IMR-90 (cell line): ENCODE results near the gene SYVN1. TPM values are rescaled to one million over a fixed set of nuclear protein-coding genes. Genes with fewer than 3 reads are reported as not detected.
A peak's percentile ranks its signal among the peaks of the same experiment; 100 is the strongest.

ENCODE experiments used
- ATAC-seq: fragments of 200-7000 bp; cut with Tn5 transposase; 2 replicates; pipeline ENCODE4 v1.9.1; 2020; ENCODE audit warnings: low read depth, mild to moderate bottlenecking, moderate library complexity
- BruUV-seq: library from RNA; stranded (reverse); fragments of 400-500 nt; replicated peaks from 2 replicates; lab custom pipeline; 2021; lab: Mats Ljungman, UMichigan
- CTCF ChIA-PET: fragments of 300-600 bp; formaldehyde crosslinking; extraction: SDS; loops from one replicate; lab custom pipeline; 2021; ENCODE audit warnings: antibody characterized with exemption; lab: Yijun Ruan, JAX
- POLR2A ChIA-PET: fragments of 300-600 bp; sonication (Branson Sonifier 250); formaldehyde crosslinking; loops from one replicate; lab custom pipeline; 2022; ENCODE audit warnings: antibody characterized with exemption; ENCODE audit not compliant: unreplicated experiment; lab: Charles Lee
- DNase-seq: peaks from one replicate; pipeline ENCODE4 v3.0.0; 2013
- H2AFZ ChIP-seq: replicated peaks from 2 replicates; pipeline ENCODE3; 2013; ENCODE audit warnings: low read length, mild to moderate bottlenecking; ENCODE audit not compliant: poor library complexity
- H2AK5ac ChIP-seq: 2 replicates; pipeline ENCODE4 v1.6.1; 2013; ENCODE audit warnings: low read depth, low read length, inconsistent platforms
- H2AK9ac ChIP-seq: replicated peaks from 2 replicates; pipeline ENCODE3; 2013; ENCODE audit warnings: mild to moderate bottlenecking, low read depth, low read length, moderate library complexity; ENCODE audit not compliant: poor library complexity
- H2BK120ac ChIP-seq: 2 replicates; pipeline ENCODE4 v1.6.1; 2013; ENCODE audit warnings: low read depth, low read length, inconsistent platforms
- H2BK15ac ChIP-seq: 3 replicates; pipeline ENCODE4 v1.6.1; 2013; ENCODE audit warnings: low read depth, low read length, inconsistent platforms
- H2BK20ac ChIP-seq: 2 replicates; pipeline ENCODE4 v1.6.1; 2013; ENCODE audit warnings: low read depth, mild to moderate bottlenecking, inconsistent platforms, low read length, moderate library complexity
- H2BK5ac ChIP-seq: 2 replicates; pipeline ENCODE4 v1.6.1; 2013; ENCODE audit warnings: mild to moderate bottlenecking, low read depth, low read length, inconsistent platforms; ENCODE audit not compliant: poor library complexity, severe bottlenecking
- H3K14ac ChIP-seq: replicated peaks from 2 replicates; pipeline ENCODE4 v1.6.1; 2013; ENCODE audit warnings: low read depth, low read length, inconsistent platforms
- H3K18ac ChIP-seq: 2 replicates; pipeline ENCODE4 v1.6.1; 2013; ENCODE audit warnings: low read depth, low read length, control low read depth
- H3K23ac ChIP-seq: 2 replicates; pipeline ENCODE4 v1.6.1; 2013; ENCODE audit warnings: low read depth, low read length, inconsistent platforms
- H3K27ac ChIP-seq: 2 replicates; pipeline ENCODE4 v1.5.1; 2013; ENCODE audit warnings: mild to moderate bottlenecking, control low read depth, low read length; ENCODE audit not compliant: insufficient read depth
- H3K27me3 ChIP-seq: 2 replicates; pipeline ENCODE4 v1.6.1; 2013; ENCODE audit warnings: low read length; ENCODE audit not compliant: control insufficient read depth, insufficient read depth
- H3K36me3 ChIP-seq: 2 replicates; pipeline ENCODE4 v1.6.1; 2013; ENCODE audit warnings: low read length, mixed read lengths; ENCODE audit not compliant: control insufficient read depth, insufficient read depth
- H3K4ac ChIP-seq: 2 replicates; pipeline ENCODE4 v1.6.1; 2013; ENCODE audit warnings: low read depth, low read length, inconsistent platforms
- H3K4me1 ChIP-seq: 2 replicates; pipeline ENCODE4 v1.6.1; 2013; ENCODE audit warnings: low read length, mixed read lengths; ENCODE audit not compliant: control insufficient read depth, insufficient read depth
- H3K4me2 ChIP-seq: 2 replicates; pipeline ENCODE4 v1.6.1; 2013; ENCODE audit warnings: low read depth, mild to moderate bottlenecking, control low read depth, low read length, moderate library complexity
- H3K4me3 ChIP-seq: 2 replicates; pipeline ENCODE4 v1.5.1; 2013; ENCODE audit warnings: low read depth, mild to moderate bottlenecking, control low read depth, low read length, moderate library complexity; ENCODE audit not compliant: insufficient read depth
- H3K56ac ChIP-seq: 2 replicates; pipeline ENCODE4 v1.6.1; 2013; ENCODE audit warnings: low read length, inconsistent platforms; ENCODE audit not compliant: insufficient read depth; ENCODE audit errors: extremely low read depth
- H3K79me1 ChIP-seq, 2 experiments: 2 replicates each; pipeline ENCODE4 v1.6.1; 2013; ENCODE audit warnings: low read length in 2 of 2, inconsistent platforms in 1 of 2, low read depth in 1 of 2
- H3K9ac ChIP-seq: 2 replicates; pipeline ENCODE4 v1.6.1; 2013; ENCODE audit warnings: low read depth, low read length, control low read depth
- H3K9me1 ChIP-seq: 2 replicates; pipeline ENCODE4 v1.6.1; 2013; ENCODE audit warnings: low read length, inconsistent platforms; ENCODE audit not compliant: insufficient read depth
- H3K9me3 ChIP-seq: 2 replicates; pipeline ENCODE4 v1.6.1; 2013; ENCODE audit warnings: low read length; ENCODE audit not compliant: control insufficient read depth, insufficient read depth
- H4K20me1 ChIP-seq: 2 replicates; pipeline ENCODE4 v1.6.1; 2013; ENCODE audit warnings: low read length, inconsistent platforms; ENCODE audit not compliant: insufficient read depth
- H4K5ac ChIP-seq: 2 replicates; pipeline ENCODE4 v1.6.1; 2013; ENCODE audit warnings: mild to moderate bottlenecking, low read depth, low read length, control low read depth
- H4K8ac ChIP-seq, 2 experiments: 2 replicates each; pipeline ENCODE4 v1.6.1; 2013; ENCODE audit warnings: low read depth in 2 of 2, low read length in 2 of 2, control low read depth in 1 of 2, inconsistent platforms in 1 of 2
- H4K91ac ChIP-seq: 2 replicates; pipeline ENCODE4 v1.6.1; 2013; ENCODE audit warnings: low read depth, low read length, inconsistent platforms; ENCODE audit not compliant: insufficient read depth
- BHLHE40 ChIP-seq: fragments of 150-350 bp; IDR thresholded peaks from 2 replicates; pipeline ENCODE4 v1.6.1; 2016; ENCODE audit warnings: mild to moderate bottlenecking, low read depth, low read length
- CEBPB ChIP-seq: IDR thresholded peaks from 2 replicates; pipeline ENCODE4 v1.6.1; 2012; ENCODE audit warnings: low read depth, low read length, improper control_type of control experiment
- CTCF ChIP-seq: conservative IDR thresholded peaks from 2 replicates; pipeline ENCODE4 v1.5.1; 2012; ENCODE audit warnings: mild to moderate bottlenecking, low read depth, low read length, improper control_type of control experiment
- ELK1 ChIP-seq: fragments of 150-350 bp; IDR thresholded peaks from 2 replicates; pipeline ENCODE4 v1.6.1; 2016; ENCODE audit warnings: low read depth, mild to moderate bottlenecking, low read length, moderate library complexity, borderline replicate concordance
- FOS ChIP-seq: fragments of 150-350 bp; IDR thresholded peaks from 2 replicates; pipeline ENCODE4 v1.6.1; 2016; ENCODE audit warnings: low read depth, low read length
- MXI1 ChIP-seq: IDR thresholded peaks from 2 replicates; pipeline ENCODE4 v1.6.1; 2012; ENCODE audit warnings: low read depth, mild to moderate bottlenecking, low read length, moderate library complexity, borderline replicate concordance
- NFE2L2 ChIP-seq: fragments of 150-350 bp; IDR thresholded peaks from 2 replicates; pipeline ENCODE4 v1.6.1; 2016; ENCODE audit warnings: low read depth, mild to moderate bottlenecking, low read length
- RAD21 ChIP-seq: IDR thresholded peaks from 2 replicates; pipeline ENCODE4 v1.6.1; 2012; ENCODE audit warnings: low read length, improper control_type of control experiment
- RFX5 ChIP-seq: IDR thresholded peaks from 2 replicates; pipeline ENCODE4 v1.8.0; 2012; ENCODE audit warnings: low read depth, mild to moderate bottlenecking, low read length, moderate library complexity
- SMC3 ChIP-seq: fragments of 150-350 bp; IDR thresholded peaks from 2 replicates; pipeline ENCODE4 v1.6.1; 2016; ENCODE audit warnings: low read depth, mild to moderate bottlenecking, antibody characterized with exemption, low read length, moderate library complexity
- WGBS, 2 experiments: methylation state at CpG; one replicate each; pipeline versions ENCODE4 v1.1.5 to v1.1.7; 2013; ENCODE audit warnings: missing lambda C conversion rate in 2 of 2; ENCODE audit not compliant: insufficient read length in 1 of 2; ENCODE audit errors: extremely low coverage in 2 of 2; 5-methylcytosine and 5-hydroxymethylcytosine counted together
- dilution Hi-C: fragments of 300-500 bp; cut with HindIII; formaldehyde crosslinking; loops from one replicate; pipeline ENCODE4 v1.14.3; 2018; ENCODE audit warnings: low sequenced_read_pairs; ENCODE audit not compliant: unreplicated experiment
- in situ Hi-C: fragments of 300-500 bp; cut with MboI; formaldehyde crosslinking; loops from 3 replicates; pipeline ENCODE4 v1.14.3; 2019; ENCODE audit warnings: low sequenced_read_pairs, inconsistent platforms, mixed read lengths
- intact Hi-C: fragments of 100-400 bp; cut with micrococcal nuclease; formaldehyde crosslinking; loops from 2 replicates; pipeline ENCODE4 v1.10.0; 2022
- polyA plus RNA-seq, 3 experiments: library from polyadenylated mRNA; depleted of rRNA; stranded (reverse); fragments of >200 nt; gene quantifications; 2 replicates each; pipeline ENCODE4 v1.2.3, GENCODE V29; 2012; ENCODE audit warnings: low replicate concordance in 1 of 3
- total RNA-seq: library from RNA; depleted of rRNA; stranded (reverse); fragments of >200 nt; gene quantifications from 2 replicates; pipeline ENCODE4 v1.2.3, GENCODE V29; 2012

Gene SYVN1
- total and polyA plus RNA-seq, 2 of the 4 experiments (the other 2 are of a cell fraction) = 9.5 to 52.9 TPM

- TF ChIP-seq FOS (no peak), NFE2L2 (no peak), ELK1 (no peak), MXI1 (no peak), RAD21 (no peak), CTCF (no peak), SMC3 (no peak), CEBPB (no peak), BHLHE40 (no peak), RFX5 (no peak)
- H3K4me2 ChIP-seq = peak overlapping the region; percentile 93
- no CpG with 5 or more reads among the region's 18 CpGs for WGBS, 2 experiments
- ATAC-seq (no peak), DNase-seq (no peak)
- H3K36me3 ChIP-seq = peaks cover 45% of the 10 kb centered on the region
- no peak overlapping the region for H2BK20ac ChIP-seq
- H3K4me3 ChIP-seq = peak overlapping the region; percentile 63
- no peak overlapping the region for H4K91ac ChIP-seq
- H4K5ac ChIP-seq = 0 out of 2 replicates have a peak overlapping the region, but pooled peaks have one; percentile 8
- H4K8ac ChIP-seq = peak overlapping the region; percentile 12 to 43; a peak in 2 of 4 replicates
- peak overlapping the region; percentile 98 for H2AK9ac ChIP-seq
- peak overlapping the region; percentile 26 for H2AFZ ChIP-seq
- H3K14ac ChIP-seq = 0 out of 2 replicates have a peak overlapping the region, but pooled peaks have one; percentile 30
- POLR2A ChIA-PET = no interaction called here
- peaks cover 6% of the 10 kb centered on the region; the same call in 1 of the 2 replicates for H3K4me1 ChIP-seq
- in situ Hi-C loops = no loop called here
- no peak overlapping the region for H2BK15ac ChIP-seq
- peak overlapping the region; percentile 55 for H3K4ac ChIP-seq
- peaks cover 21% of the 10 kb centered on the region for H3K9me1 ChIP-seq
- no peak overlapping the region for H2BK5ac ChIP-seq
- H3K9me3 ChIP-seq = no peaks in the 10 kb centered on the region
- H3K18ac ChIP-seq = no peak overlapping the region
- peaks cover 21 to 43% of the 10 kb centered on the region in 2 experiments for H3K79me1 ChIP-seq
- H2AK5ac ChIP-seq = peak overlapping the region; percentile 90; the same call in 1 of the 2 replicates
- no peak overlapping the region for H2BK120ac ChIP-seq
- H3K23ac ChIP-seq = peak overlapping the region; percentile 50; the same call in 1 of the 2 replicates
- no peaks in the 10 kb centered on the region for H3K27me3 ChIP-seq
- no TSS peak for BruUV-seq
- H3K56ac ChIP-seq = no peak overlapping the region
- H3K27ac ChIP-seq = peak overlapping the region; percentile 99
- intact Hi-C loops = no loop called here
- dilution Hi-C loops = no loop called here
- H3K9ac ChIP-seq = peak overlapping the region; percentile 99
- CTCF ChIA-PET = interaction anchor here (0.5 kb wide), 1 partner anchor 55 kb away, joined by 3 read pairs; no protein-coding TSS in a partner anchor
- H4K20me1 ChIP-seq = peaks cover 28% of the 10 kb centered on the region
Measured at GRCh38 chr11:65132988-65133700, 1.2 kb downstream of the SYVN1 start.
